Neural progenitor cell (in vitro differentiated cells): ENCODE results near the gene LTB. TPM values are rescaled to one million over a fixed set of nuclear protein-coding genes. Genes with fewer than 3 reads are reported as not detected.

ENCODE experiments used
- DNase-seq: peaks from one replicate; pipeline ENCODE4 v3.0.0-alpha.2; 2016; ENCODE audit warnings: low spot score
- H2AFZ ChIP-seq: fragments of 200-600 bp; sonication (generic); replicated peaks from 2 replicates; pipeline ENCODE4 v1.6.1; 2016; ENCODE audit warnings: antibody characterized with exemption
- H3F3A ChIP-seq: fragments of 200-600 bp; sonication (generic); 2 replicates; pipeline ENCODE4 v1.6.1; 2016; ENCODE audit warnings: antibody characterized with exemption, low read depth
- H3K27ac ChIP-seq: fragments of 200-600 bp; sonication (generic); 2 replicates; pipeline ENCODE4 v1.5.1; 2016; ENCODE audit warnings: mild to moderate bottlenecking
- H3K27me3 ChIP-seq: fragments of 200-600 bp; sonication (generic); 2 replicates; pipeline ENCODE4 v1.6.1; 2016; ENCODE audit warnings: mild to moderate bottlenecking, moderate library complexity
- H3K36me3 ChIP-seq: fragments of 200-600 bp; sonication (generic); 2 replicates; pipeline ENCODE4 v1.5.1; 2016
- H3K4me1 ChIP-seq: fragments of 200-600 bp; sonication (generic); 2 replicates; pipeline ENCODE4 v1.6.1; 2016; ENCODE audit warnings: mixed run types
- H3K4me2 ChIP-seq: fragments of 200-600 bp; sonication (generic); 2 replicates; pipeline ENCODE4 v1.6.1; 2016
- H3K4me3 ChIP-seq: fragments of 200-600 bp; sonication (generic); 2 replicates; pipeline ENCODE4 v1.5.1; 2016
- H3K79me2 ChIP-seq: fragments of 200-600 bp; sonication (generic); 2 replicates; pipeline ENCODE4 v1.6.1; 2016; ENCODE audit warnings: low read depth
- H3K9ac ChIP-seq: fragments of 200-600 bp; sonication (generic); 2 replicates; pipeline ENCODE4 v1.6.1; 2016
- H3K9me3 ChIP-seq: fragments of 200-600 bp; sonication (generic); 2 replicates; pipeline ENCODE4 v1.5.1; 2016; ENCODE audit warnings: low read depth
- H4K20me1 ChIP-seq: fragments of 200-600 bp; sonication (generic); 2 replicates; pipeline ENCODE4 v1.6.1; 2016; ENCODE audit warnings: low read depth
- H3K27ac Mint-ChIP-seq: 3 replicates; pipeline ENCODE4 v1.8.0; 2021; ENCODE audit warnings: mixed read lengths
- H3K27me3 Mint-ChIP-seq: 2 replicates; pipeline ENCODE4 v1.8.0; 2022; ENCODE audit warnings: low read depth, mild to moderate bottlenecking, inconsistent platforms, moderate library complexity, mixed read lengths; ENCODE audit not compliant: insufficient read depth
- H3K36me3 Mint-ChIP-seq: 3 replicates; pipeline ENCODE4 v1.8.0; 2021; ENCODE audit warnings: mixed read lengths
- H3K4me1 Mint-ChIP-seq: 3 replicates; pipeline ENCODE4 v1.8.0; 2021; ENCODE audit warnings: mixed read lengths
- H3K4me3 Mint-ChIP-seq: 3 replicates; pipeline ENCODE4 v1.8.0; 2021; ENCODE audit warnings: mild to moderate bottlenecking, moderate library complexity, mixed read lengths
- H3K9me3 Mint-ChIP-seq: 3 replicates; pipeline ENCODE4 v1.8.0; 2020; ENCODE audit warnings: mixed read lengths
- EZH2 ChIP-seq: fragments of 200-600 bp; sonication (generic); IDR thresholded peaks from 2 replicates; pipeline ENCODE4 v1.6.1; 2017; ENCODE audit warnings: antibody characterized with exemption, mild to moderate bottlenecking, moderate library complexity
- EZH2phosphoT487 ChIP-seq: fragments of 200-600 bp; sonication (generic); IDR thresholded peaks from 2 replicates; pipeline ENCODE4 v1.6.1; 2017; ENCODE audit warnings: antibody characterized with exemption
- total RNA-seq: library from RNA; depleted of rRNA; stranded (reverse); fragments of >200 nt; gene quantifications from 2 replicates; pipeline ENCODE4 v1.2.3, GENCODE V29; 2015; ENCODE audit warnings: low replicate concordance
- TF ChIP-seq, protein P1 (sequence below): fragments of 200-600 bp; sonication (generic); IDR thresholded peaks from 2 replicates; pipeline ENCODE4 v1.5.1; 2017; ENCODE audit warnings: antibody characterized with exemption, mild to moderate bottlenecking

LTB gene
- total RNA-seq, 1 donor from 2014 or later, result not detected

DNA sequence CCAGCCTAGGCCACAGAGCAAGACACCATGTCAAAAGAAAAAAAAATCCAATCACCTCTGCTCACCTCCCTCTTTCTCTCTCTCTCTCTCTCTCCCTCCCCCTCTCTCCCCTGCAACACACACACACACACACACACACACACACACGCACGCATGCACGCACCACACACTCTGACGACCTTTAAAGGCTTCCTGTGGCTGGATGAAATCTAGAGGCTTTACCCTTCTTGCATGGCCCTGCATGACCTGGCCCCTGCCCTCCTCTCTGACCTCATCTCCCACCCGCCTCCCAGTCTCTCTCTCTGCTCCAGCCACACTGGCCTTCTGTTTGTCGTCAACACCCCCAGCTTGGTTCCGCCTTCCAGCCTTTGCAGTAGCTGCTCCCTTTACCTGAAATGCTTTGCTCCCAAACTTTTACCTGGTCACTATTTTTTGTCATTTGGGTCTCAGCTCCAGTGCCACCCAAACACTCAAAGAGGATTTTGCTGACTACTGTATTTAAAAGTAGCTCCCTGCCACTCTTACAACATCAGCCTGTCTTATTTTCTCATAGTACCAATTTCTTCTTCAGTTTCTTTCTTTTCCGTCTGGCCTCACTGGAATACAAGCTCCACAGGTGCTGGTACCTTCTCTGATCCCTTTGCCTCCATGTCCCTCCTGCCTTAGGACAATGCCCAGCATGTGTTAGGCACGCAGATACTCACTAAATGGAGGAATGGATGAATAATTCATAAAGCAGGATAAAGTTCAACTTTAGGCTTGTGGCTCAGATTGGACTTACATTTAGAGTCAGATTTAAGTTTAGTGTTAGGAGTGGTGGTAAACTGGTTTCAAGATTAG, 14.5 kb downstream of the LTB start:
- Mint-ChIP-seq H3K27ac (peak overlapping the region; percentile 0), H3K4me1 (peaks cover 15% of the 10 kb centered on the region), H3K4me3 (peak overlapping the region; percentile 57), H3K9me3 (no peaks in the 10 kb centered on the region), H3K27me3 (peaks cover 8% of the 10 kb centered on the region), H3K36me3 (no peaks in the 10 kb centered on the region)
- no peaks in the 10 kb centered on the region for H3K36me3 ChIP-seq
- TF ChIP-seq, protein P1, sequence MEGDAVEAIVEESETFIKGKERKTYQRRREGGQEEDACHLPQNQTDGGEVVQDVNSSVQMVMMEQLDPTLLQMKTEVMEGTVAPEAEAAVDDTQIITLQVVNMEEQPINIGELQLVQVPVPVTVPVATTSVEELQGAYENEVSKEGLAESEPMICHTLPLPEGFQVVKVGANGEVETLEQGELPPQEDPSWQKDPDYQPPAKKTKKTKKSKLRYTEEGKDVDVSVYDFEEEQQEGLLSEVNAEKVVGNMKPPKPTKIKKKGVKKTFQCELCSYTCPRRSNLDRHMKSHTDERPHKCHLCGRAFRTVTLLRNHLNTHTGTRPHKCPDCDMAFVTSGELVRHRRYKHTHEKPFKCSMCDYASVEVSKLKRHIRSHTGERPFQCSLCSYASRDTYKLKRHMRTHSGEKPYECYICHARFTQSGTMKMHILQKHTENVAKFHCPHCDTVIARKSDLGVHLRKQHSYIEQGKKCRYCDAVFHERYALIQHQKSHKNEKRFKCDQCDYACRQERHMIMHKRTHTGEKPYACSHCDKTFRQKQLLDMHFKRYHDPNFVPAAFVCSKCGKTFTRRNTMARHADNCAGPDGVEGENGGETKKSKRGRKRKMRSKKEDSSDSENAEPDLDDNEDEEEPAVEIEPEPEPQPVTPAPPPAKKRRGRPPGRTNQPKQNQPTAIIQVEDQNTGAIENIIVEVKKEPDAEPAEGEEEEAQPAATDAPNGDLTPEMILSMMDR, result no peak
- no peak for TF ChIP-seq EZH2phosphoT487
- H3K27ac ChIP-seq, result no peak overlapping the region
- H3K27me3 ChIP-seq, result no peaks in the 10 kb centered on the region
- H3K79me2 ChIP-seq, result no peaks in the 10 kb centered on the region
- no peak overlapping the region for H3K9ac ChIP-seq
- H3F3A ChIP-seq, result no peaks in the 10 kb centered on the region
- no peaks in the 10 kb centered on the region for H3K9me3 ChIP-seq
- H4K20me1 ChIP-seq, result no peaks in the 10 kb centered on the region
- peak overlapping the region; percentile 35 for H3K4me2 ChIP-seq
- no peak for DNase-seq
- peaks cover 6% of the 10 kb centered on the region for H3K4me1 ChIP-seq
- peak overlapping the region; percentile 34 for H2AFZ ChIP-seq
- H3K4me3 ChIP-seq, result no peak overlapping the region

DNA sequence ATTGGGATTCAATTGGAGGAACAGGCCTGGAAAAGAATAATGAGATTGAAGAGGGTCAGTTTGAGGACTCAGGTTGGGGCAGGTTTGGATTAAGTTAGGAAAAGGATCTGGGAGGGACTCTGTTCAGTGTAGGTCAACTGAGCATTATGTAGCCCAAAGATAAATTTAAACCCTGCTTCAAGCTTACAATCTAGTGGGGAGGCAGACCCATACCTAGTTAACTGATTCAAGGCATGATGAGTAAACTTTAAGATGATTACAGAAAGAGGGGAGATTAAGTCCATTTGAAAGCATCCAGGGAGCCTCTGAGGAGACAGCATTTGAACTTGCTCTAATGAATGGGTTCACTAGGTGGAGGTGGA, 21.5 kb downstream of the LTB start:
- H3K9ac ChIP-seq, result no peak overlapping the region

DNA sequence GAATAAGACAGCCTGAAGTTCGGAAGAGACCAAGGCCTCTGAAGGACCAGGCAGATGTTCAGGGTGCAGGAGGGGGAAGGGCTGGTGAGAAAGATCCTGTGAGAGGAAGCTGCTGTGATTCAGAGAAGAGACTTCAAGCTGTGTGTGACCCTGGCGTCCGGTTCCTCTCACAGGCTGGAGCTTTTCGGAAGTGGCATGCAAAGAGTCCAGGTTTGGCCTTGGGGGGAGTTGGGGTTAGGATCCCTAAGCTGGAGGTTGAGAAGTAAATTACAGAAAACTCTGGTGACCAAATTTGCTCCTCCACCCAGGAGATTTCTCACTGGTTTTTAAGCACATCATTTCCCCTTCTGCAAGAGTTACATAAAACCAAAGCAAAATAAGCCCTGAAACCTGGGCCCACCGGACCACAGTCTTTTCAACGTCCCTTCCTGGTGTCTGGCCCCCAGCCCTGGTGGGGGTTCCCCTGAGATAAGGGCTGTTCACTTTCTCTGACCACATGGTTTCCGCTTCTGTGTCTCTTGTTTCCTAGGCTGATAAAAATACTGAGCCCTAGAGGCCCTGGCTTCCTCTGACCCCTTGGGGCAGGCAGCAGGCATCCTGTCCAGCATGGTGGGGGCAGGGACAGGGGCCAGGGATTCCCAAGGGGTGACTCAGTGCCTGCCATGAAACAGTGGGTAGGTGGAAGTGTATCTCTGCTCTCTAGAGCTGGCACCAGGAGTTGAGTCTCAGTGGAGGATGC, 22.1 kb downstream of the LTB start:
- TF ChIP-seq, protein P1, result no peak
- no peak for TF ChIP-seq EZH2
- TF ChIP-seq EZH2phosphoT487, result no peak
- Mint-ChIP-seq H3K4me3 (no peak overlapping the region), H3K27ac (no peak overlapping the region)

More for the DNA sequence above, 21.5 kb downstream of the LTB start:
- peaks cover 12% of the 10 kb centered on the region for H3K36me3 Mint-ChIP-seq
- Histone ChIP-seq H3K4me3 (no peak overlapping the region), H2AFZ (no peak overlapping the region), H3K9me3 (no peaks in the 10 kb centered on the region), H3F3A (no peaks in the 10 kb centered on the region), H4K20me1 (no peaks in the 10 kb centered on the region), H3K79me2 (no peaks in the 10 kb centered on the region), H3K36me3 (no peaks in the 10 kb centered on the region), H3K4me2 (no peak overlapping the region), H3K4me1 (no peaks in the 10 kb centered on the region), H3K27ac (no peak overlapping the region), H3K27me3 (no peaks in the 10 kb centered on the region)
- no peak overlapping the region for H3K27ac Mint-ChIP-seq
- no peak overlapping the region for H3K4me3 Mint-ChIP-seq
- TF ChIP-seq EZH2phosphoT487, result no peak
- TF ChIP-seq, protein P1, result no peak
- no peak for TF ChIP-seq EZH2
- no peaks in the 10 kb centered on the region for H3K4me1 Mint-ChIP-seq
- H3K27me3 Mint-ChIP-seq, result no peaks in the 10 kb centered on the region
- H3K9me3 Mint-ChIP-seq, result no peaks in the 10 kb centered on the region
- DNase-seq, result no peak

More for the DNA sequence above, 22.1 kb downstream of the LTB start:
- Histone ChIP-seq H3K36me3 (no peaks in the 10 kb centered on the region), H3F3A (no peaks in the 10 kb centered on the region), H3K9ac (no peak overlapping the region), H3K9me3 (no peaks in the 10 kb centered on the region), H3K79me2 (no peaks in the 10 kb centered on the region), H3K4me1 (no peaks in the 10 kb centered on the region), H4K20me1 (no peaks in the 10 kb centered on the region), H2AFZ (no peak overlapping the region), H3K4me2 (no peak overlapping the region), H3K27me3 (no peaks in the 10 kb centered on the region), H3K27ac (no peak overlapping the region), H3K4me3 (no peak overlapping the region)
- Mint-ChIP-seq H3K27me3 (no peaks in the 10 kb centered on the region), H3K9me3 (no peaks in the 10 kb centered on the region), H3K36me3 (peaks cover 12% of the 10 kb centered on the region), H3K4me1 (no peaks in the 10 kb centered on the region)
- DNase-seq, result no peak
